HG02970 (cell line): ENCODE results near the gene GGTLC2.
"Not testable (repeated sequence)": the region's sequence is repeated elsewhere in the genome, so short reads cannot be mapped to it uniquely, and the experiment has no call there.

Source experiments
- ATAC-seq: cut with Tn5 transposase; IDR thresholded peaks from one replicate; pipeline ENCODE4 v1.9.1; 2021; ENCODE audit warnings: mild to moderate bottlenecking, moderate library complexity, moderate number of reproducible peaks; ENCODE audit not compliant: unreplicated experiment, low FRiP score

Gene GGTLC2

GRCh38 chr22:22644314-22644713 lies at the start of gene GGTLC2:
Gene GGTLC2, plus strand, starts transcription at chr22:22644614. Its CDS starts 1,732 bp downstream, at chr22:22646346.
- ATAC-seq: not testable (repeated sequence)

- no peak for ATAC-seq
These were observed 49.2 kb upstream of the GGTLC2 start for GRCh38 chr22:22595001-22595835.

DNA sequence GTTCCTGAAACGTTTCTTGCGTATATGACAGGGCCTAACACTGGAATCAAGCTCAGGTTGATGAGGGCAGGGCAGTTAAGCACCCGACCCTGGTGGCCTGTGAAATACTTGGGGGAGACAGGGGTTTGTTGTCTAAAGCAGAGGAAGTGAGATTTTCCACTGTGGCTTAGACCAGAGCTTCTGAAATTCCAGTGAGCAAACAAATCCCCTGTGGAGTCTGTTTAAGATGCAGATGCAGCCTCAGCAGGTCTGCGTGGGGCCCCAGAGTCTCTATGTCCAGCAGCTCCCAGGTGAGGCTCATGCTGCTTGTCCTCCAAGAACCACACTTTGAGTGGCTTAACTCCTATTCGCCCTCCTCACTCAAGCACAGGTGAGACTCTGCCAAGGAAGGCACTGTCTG lies 46.3 kb upstream of the GGTLC2 start:
- no peak for ATAC-seq

GRCh38 chr22:22599248-22599647 lies 45.2 kb upstream of the GGTLC2 start:
- ATAC-seq: no peak

GRCh38 chr22:22600531-22601261 lies 43.7 kb upstream of the GGTLC2 start:
- no peak for ATAC-seq

DNA sequence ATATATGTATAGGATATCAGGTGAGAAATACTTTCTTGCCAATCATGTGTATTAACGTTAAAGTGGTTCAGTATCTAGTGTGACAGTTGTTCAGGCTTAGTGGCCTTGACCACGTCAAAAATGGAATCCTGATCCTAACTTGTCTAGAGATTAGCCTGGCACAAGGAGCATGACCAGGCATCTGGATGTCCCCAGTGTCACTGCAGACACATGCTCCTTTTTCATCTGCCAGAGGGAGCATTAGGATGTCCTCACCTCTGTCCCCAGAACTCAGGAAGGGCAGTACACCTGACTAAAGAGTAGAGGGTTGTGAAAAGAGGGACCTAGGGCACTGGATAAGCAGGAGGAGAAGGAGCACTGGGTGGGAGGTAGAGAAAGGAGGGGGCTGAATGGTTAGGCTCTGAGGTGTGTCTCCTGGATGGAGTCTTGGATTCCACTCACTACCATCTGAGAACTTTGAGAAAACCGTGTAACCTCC lies 40.9 kb upstream of the GGTLC2 start:
- ATAC-seq: no peak

- ATAC-seq: no peak
These were observed 39.9 kb upstream of the GGTLC2 start for GRCh38 chr22:22604326-22605073.

- ATAC-seq: no peak
These were observed 39.4 kb upstream of the GGTLC2 start for GRCh38 chr22:22605074-22605404.

DNA sequence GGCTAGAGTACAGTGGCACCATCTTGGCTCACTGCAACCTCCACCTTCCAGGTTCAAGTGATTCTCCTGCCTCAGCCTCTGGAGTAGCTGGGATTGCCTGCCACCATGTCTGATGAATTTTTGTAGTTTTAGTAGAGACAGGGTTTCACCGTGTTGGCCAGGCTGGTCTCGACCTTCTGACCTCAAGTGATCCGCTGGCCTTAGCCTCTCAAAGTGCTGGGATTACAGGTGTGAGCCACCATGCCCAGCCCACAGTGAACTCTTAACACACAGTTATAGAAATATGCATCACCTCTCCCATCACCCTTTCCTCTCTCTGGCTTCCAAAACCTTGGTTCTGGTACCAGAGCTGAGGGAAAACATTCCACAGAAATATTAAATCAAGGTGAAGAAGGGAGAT lies 36.4 kb upstream of the GGTLC2 start:
- not testable (repeated sequence) for ATAC-seq

GRCh38 chr22:22609291-22609690 lies 35.1 kb upstream of the GGTLC2 start:
- ATAC-seq: no peak

- ATAC-seq: no peak
These were observed 31.9 kb upstream of the GGTLC2 start for GRCh38 chr22:22612516-22612915.

GRCh38 chr22:22614065-22614464 lies 30.3 kb upstream of the GGTLC2 start:
- no peak for ATAC-seq

DNA sequence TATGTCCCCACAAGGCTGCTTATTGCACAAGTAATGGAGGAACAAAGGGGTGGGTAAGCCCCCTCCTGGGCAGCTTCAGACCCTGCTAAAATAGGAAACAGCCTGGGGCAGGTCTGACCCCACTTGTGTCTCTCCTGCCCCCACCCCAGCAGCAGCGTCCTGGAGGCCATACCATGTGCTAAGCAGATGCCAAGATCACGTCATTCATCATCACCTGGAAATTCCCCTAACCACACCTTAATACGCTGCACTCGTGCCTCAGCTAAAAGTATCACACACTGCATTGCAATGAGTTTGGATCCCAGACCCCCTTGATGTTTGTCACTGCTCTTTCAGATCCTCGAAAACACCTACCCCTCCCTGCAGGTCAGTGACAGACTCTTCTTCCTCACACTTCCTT lies 27.8 kb upstream of the GGTLC2 start:
- no peak for ATAC-seq

DNA sequence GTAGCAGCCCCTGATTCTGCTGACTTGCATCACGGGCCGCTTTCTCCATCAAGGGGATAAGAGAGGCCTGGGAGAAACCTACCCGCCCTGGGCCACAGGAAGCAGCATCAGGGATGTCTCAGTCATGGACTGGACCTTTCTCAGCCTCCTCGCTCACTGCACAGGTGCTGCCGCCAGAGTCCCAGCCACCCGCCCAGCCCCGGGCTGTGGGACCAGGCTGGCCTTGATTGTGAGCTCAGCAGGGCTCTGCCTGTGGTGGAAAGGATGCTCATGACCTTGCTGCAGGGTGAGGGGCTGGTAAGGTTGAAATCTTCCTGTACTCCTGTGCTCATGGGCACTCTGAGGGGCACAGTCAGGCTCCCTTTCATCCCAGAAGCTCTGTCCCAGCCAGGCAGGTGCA lies 26.0 kb upstream of the GGTLC2 start:
- ATAC-seq: no peak

DNA sequence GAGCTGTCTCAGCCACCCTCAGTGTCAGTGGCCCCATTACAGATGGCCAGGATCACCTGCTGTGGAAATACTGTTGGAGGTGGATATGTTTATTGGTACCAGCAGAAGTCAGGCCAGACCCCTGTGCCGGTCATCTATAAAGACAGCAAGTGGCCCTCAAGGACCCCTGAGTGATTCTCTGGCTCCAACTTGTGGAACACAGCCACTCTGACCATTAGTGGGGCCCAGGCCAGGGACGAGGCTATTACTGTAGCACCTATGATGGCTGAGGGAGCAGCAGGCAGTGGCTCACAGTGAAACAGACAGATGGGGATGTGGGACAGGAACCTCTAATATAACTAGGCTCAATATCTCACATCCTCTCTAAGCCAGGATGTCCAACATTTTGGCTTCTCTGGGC lies 25.5 kb upstream of the GGTLC2 start:
- ATAC-seq: no peak

- no peak for ATAC-seq
These were observed 24.5 kb upstream of the GGTLC2 start for GRCh38 chr22:22619765-22620414.

GRCh38 chr22:22628546-22629495 lies 15.6 kb upstream of the GGTLC2 start:
- ATAC-seq: not testable (repeated sequence)

GRCh38 chr22:22631223-22631652 lies 13.2 kb upstream of the GGTLC2 start:
- ATAC-seq: not testable (repeated sequence)

DNA sequence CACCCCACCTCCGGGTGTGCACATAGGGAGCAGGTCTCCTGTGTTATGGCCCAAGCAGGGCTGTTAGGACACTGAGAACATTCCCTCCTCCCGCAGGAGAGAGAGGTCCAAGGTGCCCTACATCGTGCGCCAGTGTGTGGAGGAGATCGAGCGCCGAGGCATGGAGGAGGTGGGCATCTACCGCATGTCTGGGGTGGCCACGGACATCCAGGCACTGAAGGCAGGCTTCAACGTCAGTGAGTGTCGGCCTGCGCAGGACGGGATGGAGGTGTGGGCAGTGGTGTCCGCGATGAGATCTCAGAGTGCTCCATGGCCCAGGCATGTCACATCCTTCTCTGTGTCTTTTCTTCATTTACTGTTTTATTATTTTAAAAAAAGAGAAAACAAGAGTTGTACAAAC lies 12.2 kb upstream of the GGTLC2 start:
- not testable (repeated sequence) for ATAC-seq
